Muscle of leg (tissue), 11 donors: Measurements from ENCODE around the gene ATP10D. TPM values are rescaled to one million over a fixed set of nuclear protein-coding genes. Genes with fewer than 3 reads are reported as not detected.
A peak's percentile ranks its signal among the peaks of the same experiment; 100 is the strongest.
"Not testable (repeated sequence)": the region's sequence is repeated elsewhere in the genome, so short reads cannot be mapped to it uniquely, and the experiment has no call there.

Experiments used
- DNase-seq: peaks from one replicate; pipeline ENCODE4 v3.0.0; 2013
- H3K27ac ChIP-seq: one replicate; pipeline ENCODE4 v1.5.1; 2013; ENCODE audit warnings: mild to moderate bottlenecking, low read length, control low read depth
- H3K27me3 ChIP-seq: one replicate; pipeline ENCODE4 v1.6.1; 2013; ENCODE audit warnings: low read length; ENCODE audit not compliant: control insufficient read depth, insufficient read depth
- H3K36me3 ChIP-seq: one replicate; pipeline ENCODE4 v1.6.1; 2013; ENCODE audit warnings: low read length; ENCODE audit not compliant: control insufficient read depth, insufficient read depth
- H3K4me1 ChIP-seq: one replicate; pipeline ENCODE4 v1.6.1; 2013; ENCODE audit warnings: low read length; ENCODE audit not compliant: control insufficient read depth, insufficient read depth
- H3K4me3 ChIP-seq: one replicate; pipeline ENCODE4 v1.5.1; 2013; ENCODE audit warnings: low read length, control low read depth
- H3K9me3 ChIP-seq: replicated peaks from 2 replicates; pipeline ENCODE4 v1.6.1; 2013; ENCODE audit warnings: low read depth, low read length; ENCODE audit not compliant: control insufficient read depth
- WGBS: methylation state at CpG from one replicate; pipeline ENCODE4 v1.1.5; 2013; ENCODE audit warnings: missing lambda C conversion rate; ENCODE audit not compliant: insufficient coverage; 5-methylcytosine and 5-hydroxymethylcytosine counted together
- polyA plus RNA-seq, 8 donors: library from polyadenylated mRNA; unstranded; fragments of 120-200 nt; gene quantifications; one replicate each; pipeline versions ENCODE4 v1.2.1 to v1.2.3, GENCODE V29; 2013; ENCODE audit warnings: inconsistent platforms in 1 of 8, low replicate concordance in 1 of 8; ENCODE audit not compliant: insufficient read length in 8 of 8, insufficient read depth in 1 of 8
- total RNA-seq: library from RNA; stranded (reverse); fragments of 120-200 nt; gene quantifications from one replicate; pipeline ENCODE4 v1.2.4, GENCODE V29; 2013

The ATP10D gene
- total and polyA plus RNA-seq, 9 donors: 8.3 to 17.1 (median 10.7) TPM

GRCh38 chr4:47505666-47506065 is 20.6 kb downstream of the ATP10D start:
- Histone ChIP-seq H3K4me1 (no peaks in the 10 kb centered on the region), H3K27ac (no peak overlapping the region), H3K4me3 (no peak overlapping the region), H3K27me3 (no peaks in the 10 kb centered on the region), H3K36me3 (no peaks in the 10 kb centered on the region), H3K9me3 (no peaks in the 10 kb centered on the region)
- no peak for DNase-seq
- WGBS: no CpG with 5 or more reads among the region's 3 CpGs

GRCh38 chr4:47510506-47511143 is 25.6 kb downstream of the ATP10D start:
- Histone ChIP-seq H3K9me3 (no peaks in the 10 kb centered on the region), H3K4me3 (no peak overlapping the region), H3K27me3 (no peaks in the 10 kb centered on the region), H3K4me1 (no peaks in the 10 kb centered on the region), H3K36me3 (peaks cover 8% of the 10 kb centered on the region), H3K27ac (no peak overlapping the region)
- peak; percentile 35 for DNase-seq
- no CpG with 5 or more reads among the region's 2 CpGs for WGBS

GRCh38 chr4:47513461-47513860 is 28.4 kb downstream of the ATP10D start:
- H3K36me3 ChIP-seq: peaks cover 9% of the 10 kb centered on the region
- 80% methylated on average over 1 of the region's 1 CpG for WGBS
- H3K27ac ChIP-seq: no peak overlapping the region

DNA sequence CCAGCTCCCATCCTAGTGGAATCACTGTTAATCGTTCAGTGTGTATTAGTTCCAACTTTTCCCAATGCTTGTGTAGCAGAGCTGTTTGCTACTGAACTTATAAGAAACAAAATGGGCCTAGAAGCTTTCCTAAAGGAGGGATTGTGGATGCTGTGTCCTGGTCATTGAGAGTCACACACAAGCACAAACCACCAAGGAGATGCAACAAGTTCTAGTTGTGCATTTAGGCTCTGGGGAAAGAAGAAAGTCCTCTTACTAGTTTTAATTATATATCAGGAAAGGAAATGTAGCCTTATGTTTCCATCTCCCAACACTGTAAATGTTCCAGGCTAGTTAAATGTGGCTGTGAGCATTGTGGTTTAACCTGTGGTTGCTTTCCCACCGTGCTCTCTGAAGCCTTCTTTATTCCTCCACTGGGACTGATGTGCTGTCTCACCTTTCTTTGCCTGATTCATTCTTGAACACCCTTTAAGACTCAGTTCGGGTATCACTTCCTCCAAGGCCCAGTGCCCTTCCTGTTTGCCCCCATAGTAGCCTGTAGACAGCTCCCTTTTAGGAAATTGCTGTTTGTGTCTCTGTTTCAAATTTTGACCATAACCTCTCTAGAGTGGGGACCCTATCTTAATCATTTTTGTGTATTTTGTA is 34.3 kb downstream of the ATP10D start:
- Histone ChIP-seq H3K27ac (no peak overlapping the region), H3K36me3 (peaks cover 5% of the 10 kb centered on the region), H3K9me3 (no peaks in the 10 kb centered on the region), H3K4me1 (no peaks in the 10 kb centered on the region), H3K27me3 (no peaks in the 10 kb centered on the region), H3K4me3 (no peak overlapping the region)
- no CpG with 5 or more reads among the region's 3 CpGs for WGBS
- no peak for DNase-seq

More at GRCh38 chr4:47513461-47513860, 28.4 kb downstream of the ATP10D start:
- no peaks in the 10 kb centered on the region for H3K4me1 ChIP-seq
- H3K9me3 ChIP-seq: no peaks in the 10 kb centered on the region
- H3K27me3 ChIP-seq: no peaks in the 10 kb centered on the region
- no peak for DNase-seq
- H3K4me3 ChIP-seq: no peak overlapping the region

- H3K4me1 ChIP-seq: no peaks in the 10 kb centered on the region
- no peaks in the 10 kb centered on the region for H3K27me3 ChIP-seq
- WGBS: 71% methylated on average over 1 of the region's 5 CpGs
- no peak for DNase-seq
- peaks cover 2% of the 10 kb centered on the region for H3K36me3 ChIP-seq
- no peak overlapping the region for H3K27ac ChIP-seq
- peaks cover 4% of the 10 kb centered on the region for H3K9me3 ChIP-seq
- no peak overlapping the region for H3K4me3 ChIP-seq
These were observed 40.2 kb downstream of the ATP10D start for GRCh38 chr4:47525154-47525819.

GRCh38 chr4:47526281-47526680 is 41.2 kb downstream of the ATP10D start:
- H3K9me3 ChIP-seq: peaks cover 4% of the 10 kb centered on the region

GRCh38 chr4:47528646-47529045 is 43.6 kb downstream of the ATP10D start:
- H3K27me3 ChIP-seq, H3K4me1 ChIP-seq, H3K36me3 ChIP-seq, H3K4me3 ChIP-seq, DNase-seq, H3K27ac ChIP-seq, H3K9me3 ChIP-seq: not testable (repeated sequence)
- WGBS: no CpG with 5 or more reads among the region's 3 CpGs

More at GRCh38 chr4:47526281-47526680, 41.2 kb downstream of the ATP10D start:
- H3K4me1 ChIP-seq: no peaks in the 10 kb centered on the region
- H3K36me3 ChIP-seq: peaks cover 2% of the 10 kb centered on the region
- H3K4me3 ChIP-seq: no peak overlapping the region
- no peak for DNase-seq
- H3K27me3 ChIP-seq: no peaks in the 10 kb centered on the region
- H3K27ac ChIP-seq: no peak overlapping the region

GRCh38 chr4:47530801-47531200 is 45.7 kb downstream of the ATP10D start:
- no CpG with 5 or more reads among the region's 1 CpG for WGBS
- no peak overlapping the region for H3K4me3 ChIP-seq
- H3K9me3 ChIP-seq: peaks cover 4% of the 10 kb centered on the region
- DNase-seq: no peak
- H3K4me1 ChIP-seq: no peaks in the 10 kb centered on the region
- no peak overlapping the region for H3K27ac ChIP-seq
- H3K27me3 ChIP-seq: no peaks in the 10 kb centered on the region
- H3K36me3 ChIP-seq: no peaks in the 10 kb centered on the region

DNA sequence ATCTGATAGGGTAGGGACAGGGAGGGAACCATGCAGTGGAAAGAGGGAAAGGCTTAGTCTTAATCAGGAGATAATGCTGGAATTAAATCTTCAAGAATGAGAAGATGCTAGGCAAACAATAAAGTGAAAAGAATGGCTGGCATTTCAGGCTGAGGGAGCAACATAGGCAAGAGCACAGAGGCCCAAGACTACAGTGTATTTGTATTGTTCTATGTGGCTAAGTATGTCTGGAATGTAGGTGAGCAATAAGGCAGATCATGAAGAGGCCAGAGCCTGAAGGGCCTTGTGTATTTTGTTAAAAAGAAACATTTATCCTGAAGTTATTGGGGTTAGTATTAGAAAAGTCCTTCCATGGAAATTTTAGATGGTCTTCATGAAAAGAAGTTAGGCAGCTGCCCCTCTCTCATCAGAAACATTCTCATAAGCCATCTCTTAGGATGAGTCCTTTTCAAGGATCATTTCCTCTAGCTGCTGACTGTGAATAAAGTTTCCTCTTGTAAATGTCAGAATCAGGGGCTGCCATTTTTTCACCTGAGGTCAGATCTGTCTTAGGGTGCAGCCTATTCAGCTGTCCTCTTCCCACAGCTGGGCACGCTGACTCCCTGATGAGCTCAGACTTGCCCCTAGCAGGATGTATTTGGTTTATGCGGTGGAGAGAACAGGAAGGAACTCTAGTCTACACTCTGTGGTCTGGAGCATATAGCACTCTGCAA is 46.3 kb downstream of the ATP10D start:
- Histone ChIP-seq H3K4me3 (no peak overlapping the region), H3K9me3 (peaks cover 4% of the 10 kb centered on the region), H3K4me1 (no peaks in the 10 kb centered on the region), H3K36me3 (no peaks in the 10 kb centered on the region), H3K27me3 (no peaks in the 10 kb centered on the region), H3K27ac (no peak overlapping the region)
- 100% methylated on average over 2 of the region's 2 CpGs for WGBS
- DNase-seq: peak; percentile 42

- peak; percentile 2 for DNase-seq
- Histone ChIP-seq H3K27ac (no peak overlapping the region), H3K4me3 (no peak overlapping the region), H3K36me3 (no peaks in the 10 kb centered on the region), H3K9me3 (peaks cover 4% of the 10 kb centered on the region), H3K4me1 (no peaks in the 10 kb centered on the region), H3K27me3 (no peaks in the 10 kb centered on the region)
- 88% methylated on average over 2 of the region's 2 CpGs for WGBS
These were observed 46.9 kb downstream of the ATP10D start for GRCh38 chr4:47531954-47532321.
